ENCODE data around the gene JPH2. TPM values are rescaled to one million over a fixed set of nuclear protein-coding genes. Genes with fewer than 3 reads are reported as not detected.

Gene JPH2
- total RNA-seq, 1 donor: not detected

GRCh38 chr20:44084439-44084838 lies 102.5 kb downstream of the JPH2 start:
- H3K9me3 ChIP-seq (ENCODE audit: low read depth, low read length): no peaks in the 10 kb centered on the region
- peaks cover 8% of the 10 kb centered on the region for H3K4me1 ChIP-seq (ENCODE audit: insufficient read depth, low read length)
- H3K27me3 ChIP-seq (ENCODE audit: insufficient read depth, low read length): no peaks in the 10 kb centered on the region
- H3K4me3 ChIP-seq (ENCODE audit: low read length): no peak overlapping the region

GRCh38 chr20:44083220-44083933 lies 103.6 kb downstream of the JPH2 start:
- Histone ChIP-seq H3K27me3 (ENCODE audit: insufficient read depth, low read length) (no peaks in the 10 kb centered on the region), H3K4me1 (ENCODE audit: insufficient read depth, low read length) (peaks cover 8% of the 10 kb centered on the region), H3K9me3 (ENCODE audit: low read depth, low read length) (no peaks in the 10 kb centered on the region), H3K4me3 (ENCODE audit: low read length) (no peak overlapping the region)

GRCh38 chr20:44081888-44082287 lies 105.1 kb downstream of the JPH2 start:
- Histone ChIP-seq H3K27me3 (ENCODE audit: insufficient read depth, low read length) (no peaks in the 10 kb centered on the region), H3K9me3 (ENCODE audit: low read depth, low read length) (no peaks in the 10 kb centered on the region), H3K4me1 (ENCODE audit: insufficient read depth, low read length) (peaks cover 8% of the 10 kb centered on the region), H3K4me3 (ENCODE audit: low read length) (no peak overlapping the region)

GRCh38 chr20:44081476-44081875 lies 105.5 kb downstream of the JPH2 start:
- Histone ChIP-seq H3K27me3 (ENCODE audit: insufficient read depth, low read length) (no peaks in the 10 kb centered on the region), H3K4me3 (ENCODE audit: low read length) (no peak overlapping the region), H3K4me1 (ENCODE audit: insufficient read depth, low read length) (peaks cover 8% of the 10 kb centered on the region), H3K9me3 (ENCODE audit: low read depth, low read length) (no peaks in the 10 kb centered on the region)

- H3K4me3 ChIP-seq (ENCODE audit: low read length): no peak overlapping the region
- no peaks in the 10 kb centered on the region for H3K27me3 ChIP-seq (ENCODE audit: insufficient read depth, low read length)
- H3K9me3 ChIP-seq (ENCODE audit: low read depth, low read length): no peaks in the 10 kb centered on the region
- peaks cover 12% of the 10 kb centered on the region for H3K4me1 ChIP-seq (ENCODE audit: insufficient read depth, low read length)
These were observed 106.2 kb downstream of the JPH2 start for GRCh38 chr20:44080646-44081267.

GRCh38 chr20:44080064-44080463 lies 106.9 kb downstream of the JPH2 start:
- Histone ChIP-seq H3K9me3 (ENCODE audit: low read depth, low read length) (no peaks in the 10 kb centered on the region), H3K27me3 (ENCODE audit: insufficient read depth, low read length) (no peaks in the 10 kb centered on the region), H3K4me1 (ENCODE audit: insufficient read depth, low read length) (peaks cover 19% of the 10 kb centered on the region), H3K4me3 (ENCODE audit: low read length) (no peak overlapping the region)

GRCh38 chr20:44079291-44079690 lies 107.7 kb downstream of the JPH2 start:
- Histone ChIP-seq H3K9me3 (ENCODE audit: low read depth, low read length) (no peaks in the 10 kb centered on the region), H3K27me3 (ENCODE audit: insufficient read depth, low read length) (no peaks in the 10 kb centered on the region), H3K4me1 (ENCODE audit: insufficient read depth, low read length) (peaks cover 27% of the 10 kb centered on the region), H3K4me3 (ENCODE audit: low read length) (no peak overlapping the region)

GRCh38 chr20:44075950-44076232 lies 111.1 kb downstream of the JPH2 start:
- Histone ChIP-seq H3K9me3 (ENCODE audit: low read depth, low read length) (no peaks in the 10 kb centered on the region), H3K4me1 (ENCODE audit: insufficient read depth, low read length) (peaks cover 61% of the 10 kb centered on the region), H3K27me3 (ENCODE audit: insufficient read depth, low read length) (no peaks in the 10 kb centered on the region), H3K4me3 (ENCODE audit: low read length) (no peak overlapping the region)

- Histone ChIP-seq H3K4me3 (ENCODE audit: low read length) (no peak overlapping the region), H3K9me3 (ENCODE audit: low read depth, low read length) (no peaks in the 10 kb centered on the region), H3K27me3 (ENCODE audit: insufficient read depth, low read length) (no peaks in the 10 kb centered on the region), H3K4me1 (ENCODE audit: insufficient read depth, low read length) (peaks cover 62% of the 10 kb centered on the region)
These were observed 111.6 kb downstream of the JPH2 start for GRCh38 chr20:44075191-44075949.

- Histone ChIP-seq H3K4me1 (ENCODE audit: insufficient read depth, low read length) (peaks cover 66% of the 10 kb centered on the region), H3K4me3 (ENCODE audit: low read length) (no peak overlapping the region), H3K9me3 (ENCODE audit: low read depth, low read length) (no peaks in the 10 kb centered on the region), H3K27me3 (ENCODE audit: insufficient read depth, low read length) (no peaks in the 10 kb centered on the region)
These were observed 112.5 kb downstream of the JPH2 start for GRCh38 chr20:44074252-44075151.

GRCh38 chr20:44073675-44074071 lies 113.3 kb downstream of the JPH2 start:
- Histone ChIP-seq H3K4me3 (ENCODE audit: low read length) (no peak overlapping the region), H3K27me3 (ENCODE audit: insufficient read depth, low read length) (no peaks in the 10 kb centered on the region), H3K4me1 (ENCODE audit: insufficient read depth, low read length) (peaks cover 74% of the 10 kb centered on the region)

GRCh38 chr20:44073011-44073674 lies 113.8 kb downstream of the JPH2 start:
- Histone ChIP-seq H3K4me1 (ENCODE audit: insufficient read depth, low read length) (peaks cover 80% of the 10 kb centered on the region), H3K9me3 (ENCODE audit: low read depth, low read length) (no peaks in the 10 kb centered on the region), H3K27me3 (ENCODE audit: insufficient read depth, low read length) (no peaks in the 10 kb centered on the region), H3K4me3 (ENCODE audit: low read length) (no peak overlapping the region)

More at GRCh38 chr20:44073675-44074071, 113.3 kb downstream of the JPH2 start:
- H3K9me3 ChIP-seq (ENCODE audit: low read depth, low read length): no peaks in the 10 kb centered on the region

GRCh38 chr20:44072384-44072783 lies 114.6 kb downstream of the JPH2 start:
- Histone ChIP-seq H3K4me3 (ENCODE audit: low read length) (no peak overlapping the region), H3K4me1 (ENCODE audit: insufficient read depth, low read length) (peaks cover 85% of the 10 kb centered on the region), H3K27me3 (ENCODE audit: insufficient read depth, low read length) (no peaks in the 10 kb centered on the region), H3K9me3 (ENCODE audit: low read depth, low read length) (no peaks in the 10 kb centered on the region)

- Histone ChIP-seq H3K4me3 (ENCODE audit: low read length) (no peak overlapping the region), H3K27me3 (ENCODE audit: insufficient read depth, low read length) (no peaks in the 10 kb centered on the region), H3K4me1 (ENCODE audit: insufficient read depth, low read length) (peaks cover 85% of the 10 kb centered on the region), H3K9me3 (ENCODE audit: low read depth, low read length) (no peaks in the 10 kb centered on the region)
These were observed 115.4 kb downstream of the JPH2 start for GRCh38 chr20:44071526-44072111.
